Measurements from ENCODE around the gene EIF4A3.

GRCh38 chr17:80108036-80108971 lies 38.6 kb downstream of the EIF4A3 start:
- TF ChIP-seq, protein P1, sequence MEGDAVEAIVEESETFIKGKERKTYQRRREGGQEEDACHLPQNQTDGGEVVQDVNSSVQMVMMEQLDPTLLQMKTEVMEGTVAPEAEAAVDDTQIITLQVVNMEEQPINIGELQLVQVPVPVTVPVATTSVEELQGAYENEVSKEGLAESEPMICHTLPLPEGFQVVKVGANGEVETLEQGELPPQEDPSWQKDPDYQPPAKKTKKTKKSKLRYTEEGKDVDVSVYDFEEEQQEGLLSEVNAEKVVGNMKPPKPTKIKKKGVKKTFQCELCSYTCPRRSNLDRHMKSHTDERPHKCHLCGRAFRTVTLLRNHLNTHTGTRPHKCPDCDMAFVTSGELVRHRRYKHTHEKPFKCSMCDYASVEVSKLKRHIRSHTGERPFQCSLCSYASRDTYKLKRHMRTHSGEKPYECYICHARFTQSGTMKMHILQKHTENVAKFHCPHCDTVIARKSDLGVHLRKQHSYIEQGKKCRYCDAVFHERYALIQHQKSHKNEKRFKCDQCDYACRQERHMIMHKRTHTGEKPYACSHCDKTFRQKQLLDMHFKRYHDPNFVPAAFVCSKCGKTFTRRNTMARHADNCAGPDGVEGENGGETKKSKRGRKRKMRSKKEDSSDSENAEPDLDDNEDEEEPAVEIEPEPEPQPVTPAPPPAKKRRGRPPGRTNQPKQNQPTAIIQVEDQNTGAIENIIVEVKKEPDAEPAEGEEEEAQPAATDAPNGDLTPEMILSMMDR (IDR thresholded peaks at IDR 0.05): no peak
- TF ChIP-seq POLR2A (IDR thresholded peaks at IDR 0.05) (no peak), EP300 (IDR thresholded peaks at IDR 0.05) (no peak)

Data from ovary (tissue), 3 donors.